Measurements from ENCODE around the gene F11.

DNA sequence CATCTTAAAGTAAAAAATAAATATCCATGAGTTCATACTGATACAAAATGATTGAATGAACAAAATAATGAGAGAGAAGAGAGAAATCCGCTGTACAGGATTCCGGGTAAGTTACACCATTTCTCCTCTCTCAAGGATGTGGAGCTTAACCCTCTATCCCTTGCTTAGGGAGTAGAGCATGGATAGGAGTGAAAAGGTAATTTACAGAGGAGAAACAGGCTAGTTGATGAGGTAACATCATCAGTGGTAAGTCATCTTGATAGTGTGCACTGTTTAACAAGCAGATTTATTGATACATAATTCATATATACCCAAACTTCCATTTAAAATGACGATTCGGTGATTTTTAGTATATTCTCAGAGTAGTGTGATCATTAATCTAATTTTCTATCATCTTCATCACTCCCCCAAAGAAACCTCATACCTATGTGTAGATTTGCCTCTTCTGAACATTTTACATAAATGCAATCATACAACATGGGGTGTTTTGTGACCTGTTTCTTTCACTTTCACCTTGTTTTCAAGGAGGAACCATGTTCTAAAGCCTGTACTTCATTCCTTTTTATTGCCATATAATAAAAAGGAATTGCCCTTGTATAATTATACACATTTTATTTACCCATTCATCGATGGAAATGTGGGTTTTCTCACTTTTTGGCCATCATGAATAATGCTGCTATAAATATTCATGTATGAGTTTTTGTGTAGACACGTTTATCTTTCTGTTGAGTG is 34.8 kb downstream of the F11 start:
- TF ChIP-seq, protein P1, sequence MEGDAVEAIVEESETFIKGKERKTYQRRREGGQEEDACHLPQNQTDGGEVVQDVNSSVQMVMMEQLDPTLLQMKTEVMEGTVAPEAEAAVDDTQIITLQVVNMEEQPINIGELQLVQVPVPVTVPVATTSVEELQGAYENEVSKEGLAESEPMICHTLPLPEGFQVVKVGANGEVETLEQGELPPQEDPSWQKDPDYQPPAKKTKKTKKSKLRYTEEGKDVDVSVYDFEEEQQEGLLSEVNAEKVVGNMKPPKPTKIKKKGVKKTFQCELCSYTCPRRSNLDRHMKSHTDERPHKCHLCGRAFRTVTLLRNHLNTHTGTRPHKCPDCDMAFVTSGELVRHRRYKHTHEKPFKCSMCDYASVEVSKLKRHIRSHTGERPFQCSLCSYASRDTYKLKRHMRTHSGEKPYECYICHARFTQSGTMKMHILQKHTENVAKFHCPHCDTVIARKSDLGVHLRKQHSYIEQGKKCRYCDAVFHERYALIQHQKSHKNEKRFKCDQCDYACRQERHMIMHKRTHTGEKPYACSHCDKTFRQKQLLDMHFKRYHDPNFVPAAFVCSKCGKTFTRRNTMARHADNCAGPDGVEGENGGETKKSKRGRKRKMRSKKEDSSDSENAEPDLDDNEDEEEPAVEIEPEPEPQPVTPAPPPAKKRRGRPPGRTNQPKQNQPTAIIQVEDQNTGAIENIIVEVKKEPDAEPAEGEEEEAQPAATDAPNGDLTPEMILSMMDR (conservative IDR thresholded peaks at IDR 0.05), result no peak
- no peak for TF ChIP-seq ZFX (IDR thresholded peaks at IDR 0.05)
